Chondrocyte (in vitro differentiated cells): Measurements from ENCODE around the gene FAM136A. TPM values are rescaled to one million over a fixed set of nuclear protein-coding genes. Genes with fewer than 3 reads are reported as not detected.

ENCODE experiments used
- DNase-seq: peaks from one replicate; pipeline ENCODE4 v3.0.0; 2021; ENCODE audit warnings: mixed read lengths, low spot score
- H3K27ac Mint-ChIP-seq: one replicate; pipeline ENCODE4 v1.8.0; 2021; ENCODE audit warnings: mild to moderate bottlenecking, moderate library complexity, mixed read lengths; ENCODE audit not compliant: unreplicated experiment
- H3K27me3 Mint-ChIP-seq: 2 replicates; pipeline ENCODE4 v1.8.0; 2021; ENCODE audit warnings: low read depth, mixed read lengths
- H3K36me3 Mint-ChIP-seq: 2 replicates; pipeline ENCODE4 v1.8.0; 2021; ENCODE audit warnings: low read depth, mixed read lengths
- H3K4me1 Mint-ChIP-seq: 2 replicates; pipeline ENCODE4 v1.8.0; 2021; ENCODE audit warnings: low read depth, mild to moderate bottlenecking, mixed read lengths
- H3K4me3 Mint-ChIP-seq: one replicate; pipeline ENCODE4 v1.8.0; 2021; ENCODE audit warnings: mild to moderate bottlenecking, moderate library complexity, mixed read lengths; ENCODE audit not compliant: unreplicated experiment
- H3K9me3 Mint-ChIP-seq: 2 replicates; pipeline ENCODE4 v1.8.0; 2021; ENCODE audit warnings: low read depth, mixed read lengths
- CTCF ChIP-seq: fragments of 200-600 bp; sonication (generic); IDR thresholded peaks from 2 replicates; pipeline ENCODE4 v1.5.0; 2021; ENCODE audit warnings: antibody characterized with exemption, mild to moderate bottlenecking, moderate library complexity
- total RNA-seq: library from RNA; stranded (reverse); gene quantifications from 3 replicates; pipeline ENCODE4 v1.2.1, GENCODE V29; 2021

Gene FAM136A
- total RNA-seq, 1 donor from 2014 or later = 29.9 TPM

GRCh38 chr2:70328921-70329561, 27.2 kb upstream of the FAM136A start:
- DNase-seq = no peak
- no peaks in the 10 kb centered on the region for H3K36me3 Mint-ChIP-seq
- H3K9me3 Mint-ChIP-seq = no peaks in the 10 kb centered on the region
- no peak for TF ChIP-seq CTCF
- peaks cover 5% of the 10 kb centered on the region for H3K4me1 Mint-ChIP-seq
- no peak overlapping the region for H3K4me3 Mint-ChIP-seq
- peaks cover 33% of the 10 kb centered on the region for H3K27me3 Mint-ChIP-seq
- H3K27ac Mint-ChIP-seq = no peak overlapping the region

GRCh38 chr2:70325875-70326274, 24.0 kb upstream of the FAM136A start:
- peaks cover 35% of the 10 kb centered on the region for H3K27me3 Mint-ChIP-seq
- peaks cover 5% of the 10 kb centered on the region for H3K4me1 Mint-ChIP-seq
- H3K4me3 Mint-ChIP-seq = no peak overlapping the region
- no peaks in the 10 kb centered on the region for H3K9me3 Mint-ChIP-seq
- no peak for DNase-seq
- no peak overlapping the region for H3K27ac Mint-ChIP-seq
- H3K36me3 Mint-ChIP-seq = no peaks in the 10 kb centered on the region
- no peak for TF ChIP-seq CTCF

DNA sequence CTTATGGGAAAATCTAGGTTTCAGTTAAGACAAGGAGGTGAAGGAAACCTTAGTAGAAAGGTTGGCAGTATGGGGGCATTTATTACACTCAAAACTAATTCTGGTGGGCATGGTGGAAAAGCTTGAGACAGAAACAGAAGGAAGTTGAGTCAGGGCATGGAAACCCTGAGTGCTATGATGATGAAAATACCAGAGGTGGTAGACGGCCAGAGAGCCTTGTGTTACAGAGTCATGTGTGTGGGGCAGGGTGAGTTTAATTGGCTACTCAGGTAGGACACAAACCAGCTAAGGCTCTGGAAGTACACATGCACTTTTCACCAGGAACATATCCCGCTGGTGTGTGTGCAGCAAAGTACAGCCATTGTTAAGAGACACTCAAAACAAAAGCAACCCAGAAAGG, 20.7 kb upstream of the FAM136A start:
- Mint-ChIP-seq H3K36me3 (no peaks in the 10 kb centered on the region), H3K4me1 (no peaks in the 10 kb centered on the region), H3K27me3 (peaks cover 51% of the 10 kb centered on the region), H3K4me3 (no peak overlapping the region), H3K27ac (no peak overlapping the region), H3K9me3 (no peaks in the 10 kb centered on the region)
- DNase-seq = no peak
- no peak for TF ChIP-seq CTCF

DNA sequence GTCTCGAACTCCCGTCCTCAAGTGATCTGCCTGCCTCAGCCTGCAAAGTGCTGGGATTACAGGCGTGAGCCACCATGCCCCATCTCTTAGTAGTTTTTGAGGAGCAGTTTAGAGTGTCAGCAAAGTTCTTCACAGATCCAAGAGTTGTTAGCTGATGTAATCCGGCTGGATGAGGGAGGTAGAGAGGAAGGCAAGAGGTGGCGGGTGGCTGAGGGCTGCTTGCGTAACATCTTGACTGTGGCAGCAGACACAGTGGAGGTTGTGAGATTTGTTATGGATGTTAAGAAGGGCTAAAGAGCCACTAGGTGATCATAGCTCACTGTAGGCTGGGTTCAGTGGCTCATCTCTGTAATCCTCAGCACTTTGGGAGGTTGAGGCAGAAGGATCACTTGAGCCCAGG, 19.5 kb upstream of the FAM136A start:
- Mint-ChIP-seq H3K4me3 (no peak overlapping the region), H3K27ac (no peak overlapping the region), H3K9me3 (no peaks in the 10 kb centered on the region), H3K36me3 (no peaks in the 10 kb centered on the region), H3K27me3 (peaks cover 49% of the 10 kb centered on the region), H3K4me1 (no peaks in the 10 kb centered on the region)
- no peak for DNase-seq
- no peak for TF ChIP-seq CTCF

DNA sequence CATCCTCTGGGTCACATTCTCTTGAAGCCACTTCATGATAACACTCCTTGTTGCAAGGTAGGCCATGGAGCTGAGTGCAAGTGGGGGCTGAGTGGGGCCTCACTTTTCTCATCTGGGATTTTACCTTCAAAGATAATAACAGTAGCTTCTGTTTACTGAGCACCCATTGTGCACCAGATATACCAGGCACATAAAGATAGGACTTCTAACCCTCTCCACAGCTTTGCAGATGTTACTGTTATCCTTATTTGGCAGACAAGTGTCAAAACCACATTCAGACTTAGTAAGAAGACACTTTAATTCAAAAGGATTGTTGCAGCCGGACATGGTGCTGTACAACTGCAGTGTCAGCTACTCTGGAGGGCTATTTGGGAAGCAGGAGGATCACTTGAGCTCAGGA, 12.8 kb upstream of the FAM136A start:
- Mint-ChIP-seq H3K9me3 (no peaks in the 10 kb centered on the region), H3K36me3 (no peaks in the 10 kb centered on the region), H3K27me3 (peaks cover 31% of the 10 kb centered on the region), H3K27ac (no peak overlapping the region), H3K4me3 (no peak overlapping the region), H3K4me1 (no peaks in the 10 kb centered on the region)
- DNase-seq = no peak
- TF ChIP-seq CTCF = no peak
